Trophoblast cell (in vitro differentiated cells and primary cell): Measurements from ENCODE around the gene ZNF680.

Experiments used
- DNase-seq, 2 donors: peaks; one replicate each; pipeline ENCODE4 v3.0.0-alpha.2; 2016
- H2AFZ ChIP-seq: 2 replicates; pipeline ENCODE4 v1.6.1; 2013; ENCODE audit warnings: low read length, moderate library complexity, mild to moderate bottlenecking; ENCODE audit not compliant: insufficient read depth, poor library complexity
- H2AK5ac ChIP-seq: 2 replicates; pipeline ENCODE4 v1.6.1; 2013; ENCODE audit warnings: mild to moderate bottlenecking, low read length
- H2BK120ac ChIP-seq: 2 replicates; pipeline ENCODE4 v1.6.1; 2013; ENCODE audit warnings: low read length, mild to moderate bottlenecking, moderate library complexity; ENCODE audit not compliant: insufficient read depth, poor library complexity
- H2BK12ac ChIP-seq: 2 replicates; pipeline ENCODE4 v1.6.1; 2013; ENCODE audit warnings: mild to moderate bottlenecking, low read length, moderate library complexity
- H2BK5ac ChIP-seq: 2 replicates; pipeline ENCODE4 v1.6.1; 2013; ENCODE audit warnings: low read length, low read depth, moderate library complexity, mild to moderate bottlenecking; ENCODE audit not compliant: poor library complexity
- H3K14ac ChIP-seq: 2 replicates; pipeline ENCODE4 v1.6.1; 2013; ENCODE audit warnings: mild to moderate bottlenecking, low read length
- H3K18ac ChIP-seq: 2 replicates; pipeline ENCODE4 v1.6.1; 2013; ENCODE audit warnings: mild to moderate bottlenecking, low read length
- H3K23ac ChIP-seq: 2 replicates; pipeline ENCODE4 v1.6.1; 2013; ENCODE audit warnings: low read length
- H3K27ac ChIP-seq: 2 replicates; pipeline ENCODE4 v1.5.1; 2013; ENCODE audit warnings: low read depth, mild to moderate bottlenecking, inconsistent platforms, low read length, moderate library complexity
- H3K27me3 ChIP-seq: 2 replicates; pipeline ENCODE4 v1.6.1; 2013; ENCODE audit warnings: inconsistent platforms, mild to moderate bottlenecking, low read length, moderate library complexity; ENCODE audit not compliant: insufficient read depth
- H3K36me3 ChIP-seq, 2 experiments: 1 replicate in 1 of 2; 2 replicates in 1 of 2; pipeline ENCODE4 v1.6.1; 2013; ENCODE audit warnings: low read length in 2 of 2, mild to moderate bottlenecking in 2 of 2, moderate library complexity in 1 of 2; ENCODE audit not compliant: insufficient read depth in 2 of 2, control insufficient read depth in 1 of 2
- H3K4ac ChIP-seq: 2 replicates; pipeline ENCODE4 v1.6.1; 2013; ENCODE audit warnings: low read depth, mild to moderate bottlenecking, low read length, moderate library complexity
- H3K4me1 ChIP-seq, 2 experiments: 1 replicate in 1 of 2; 2 replicates in 1 of 2; pipeline ENCODE4 v1.6.1; 2013; ENCODE audit warnings: low read length in 2 of 2, mild to moderate bottlenecking in 2 of 2, moderate library complexity in 1 of 2; ENCODE audit not compliant: insufficient read depth in 2 of 2, control insufficient read depth in 1 of 2
- H3K4me2 ChIP-seq: 2 replicates; pipeline ENCODE4 v1.6.1; 2013; ENCODE audit warnings: inconsistent platforms, mild to moderate bottlenecking, low read length, moderate library complexity
- H3K4me3 ChIP-seq: 2 replicates; pipeline ENCODE4 v1.5.1; 2013; ENCODE audit warnings: mild to moderate bottlenecking, low read depth, low read length, inconsistent platforms
- H3K79me1 ChIP-seq: one replicate; pipeline ENCODE4 v1.6.1; 2013; ENCODE audit warnings: low read length
- H3K79me2 ChIP-seq: 2 replicates; pipeline ENCODE4 v1.6.1; 2013; ENCODE audit warnings: low read length, mild to moderate bottlenecking; ENCODE audit not compliant: control insufficient read depth, insufficient read depth, poor library complexity
- H3K9ac ChIP-seq: 2 replicates; pipeline ENCODE4 v1.6.1; 2013; ENCODE audit warnings: mild to moderate bottlenecking, low read length
- H3K9me3 ChIP-seq: 2 replicates; pipeline ENCODE4 v1.6.1; 2013; ENCODE audit warnings: low read depth, mild to moderate bottlenecking, control low read depth, inconsistent platforms, low read length; ENCODE audit not compliant: insufficient read depth
- H4K12ac ChIP-seq: 2 replicates; pipeline ENCODE4 v1.6.1; 2013; ENCODE audit warnings: low read depth, mild to moderate bottlenecking, low read length, moderate library complexity
- H4K8ac ChIP-seq: 2 replicates; pipeline ENCODE4 v1.6.1; 2013; ENCODE audit warnings: low read depth, mild to moderate bottlenecking, low read length, moderate library complexity
- H4K91ac ChIP-seq: one replicate; pipeline ENCODE4 v1.6.1; 2013; ENCODE audit warnings: low read depth, mild to moderate bottlenecking, low read length, moderate library complexity
- WGBS: extraction: QIAGEN DNeasy Blood & Tissue Kit; methylation state at CpG from one replicate; pipeline ENCODE4 v1.1.7; 2013; ENCODE audit warnings: missing lambda C conversion rate; ENCODE audit not compliant: insufficient read length, insufficient coverage; ENCODE audit errors: extremely low coverage; 5-methylcytosine and 5-hydroxymethylcytosine counted together

The ZNF680 gene

GRCh38 chr7:64602086-64602485 lies 39.2 kb upstream of the ZNF680 start:
- Histone ChIP-seq H4K91ac (no peak overlapping the region), H3K79me1 (no peaks in the 10 kb centered on the region), H3K9ac (no peak overlapping the region), H2AFZ (no peak overlapping the region), H3K4me2 (no peak overlapping the region), H3K18ac (no peak overlapping the region), H2AK5ac (no peak overlapping the region), H2BK120ac (no peak overlapping the region), H3K23ac (no peak overlapping the region), H3K27me3 (no peaks in the 10 kb centered on the region), H3K4me1 (no peaks in the 10 kb centered on the region), H4K12ac (no peak overlapping the region), H3K9me3 (peaks cover 29% of the 10 kb centered on the region), H2BK5ac (no peak overlapping the region), H3K79me2 (no peaks in the 10 kb centered on the region), H3K4me3 (no peak overlapping the region), H3K4ac (no peak overlapping the region), H2BK12ac (no peak overlapping the region), H3K27ac (no peak overlapping the region), H3K36me3 (no peaks in the 10 kb centered on the region), H4K8ac (no peak overlapping the region), H3K14ac (no peak overlapping the region)
- no CpG with 5 or more reads among the region's 3 CpGs for WGBS
- no peak for DNase-seq

- H3K14ac ChIP-seq = no peak overlapping the region
- no peak overlapping the region for H3K18ac ChIP-seq
- no peak overlapping the region for H3K4me2 ChIP-seq
- H2AK5ac ChIP-seq = no peak overlapping the region
- peak; percentile 62 to 71 for DNase-seq
- H3K23ac ChIP-seq = no peak overlapping the region
- H3K79me2 ChIP-seq = no peaks in the 10 kb centered on the region
- H3K79me1 ChIP-seq = no peaks in the 10 kb centered on the region
- H2BK12ac ChIP-seq = no peak overlapping the region
- no peak overlapping the region for H3K27ac ChIP-seq
- no peaks in the 10 kb centered on the region for H3K27me3 ChIP-seq
- no peaks in the 10 kb centered on the region for H3K36me3 ChIP-seq
- H3K4ac ChIP-seq = no peak overlapping the region
- no peak overlapping the region for H2BK5ac ChIP-seq
- no CpG with 5 or more reads among the region's 2 CpGs for WGBS
- no peak overlapping the region for H4K12ac ChIP-seq
- H3K9me3 ChIP-seq = peaks cover 24% of the 10 kb centered on the region
- H4K91ac ChIP-seq = no peak overlapping the region
- no peaks in the 10 kb centered on the region for H3K4me1 ChIP-seq
- no peak overlapping the region for H3K9ac ChIP-seq
- no peak overlapping the region for H2BK120ac ChIP-seq
- H2AFZ ChIP-seq = no peak overlapping the region
- H4K8ac ChIP-seq = no peak overlapping the region
- no peak overlapping the region for H3K4me3 ChIP-seq
These were observed 36.5 kb upstream of the ZNF680 start for GRCh38 chr7:64599359-64599758.

GRCh38 chr7:64590971-64591370 lies 28.1 kb upstream of the ZNF680 start:
- H3K27me3 ChIP-seq = no peaks in the 10 kb centered on the region
- DNase-seq = no peak
- H3K4me1 ChIP-seq = no peaks in the 10 kb centered on the region
- no peak overlapping the region for H2BK12ac ChIP-seq
- H3K79me1 ChIP-seq = no peaks in the 10 kb centered on the region
- H3K14ac ChIP-seq = no peak overlapping the region
- H2BK5ac ChIP-seq = no peak overlapping the region
- H4K8ac ChIP-seq = no peak overlapping the region
- WGBS = no CpG with 5 or more reads among the region's 5 CpGs
- H4K91ac ChIP-seq = no peak overlapping the region
- H3K4me2 ChIP-seq = no peak overlapping the region
- H3K18ac ChIP-seq = no peak overlapping the region
- peak overlapping the region; percentile 37 for H3K4me3 ChIP-seq
- no peak overlapping the region for H2AK5ac ChIP-seq
- H4K12ac ChIP-seq = no peak overlapping the region
- peaks cover 10% of the 10 kb centered on the region for H3K9me3 ChIP-seq
- no peak overlapping the region for H3K23ac ChIP-seq
- H3K27ac ChIP-seq = no peak overlapping the region
- no peaks in the 10 kb centered on the region for H3K79me2 ChIP-seq
- H2AFZ ChIP-seq = no peak overlapping the region
- H3K9ac ChIP-seq = peak overlapping the region; percentile 66
- no peak overlapping the region for H3K4ac ChIP-seq
- peaks cover 0 to 2% of the 10 kb centered on the region in 2 experiments for H3K36me3 ChIP-seq
- no peak overlapping the region for H2BK120ac ChIP-seq

- Histone ChIP-seq H3K4me1 (no peaks in the 10 kb centered on the region), H3K4me2 (no peak overlapping the region), H3K18ac (no peak overlapping the region), H3K27me3 (no peaks in the 10 kb centered on the region), H4K91ac (no peak overlapping the region), H4K12ac (no peak overlapping the region), H4K8ac (no peak overlapping the region), H3K79me2 (no peaks in the 10 kb centered on the region), H2BK120ac (no peak overlapping the region), H3K14ac (no peak overlapping the region), H2AK5ac (no peak overlapping the region), H3K9me3 (peaks cover 9% of the 10 kb centered on the region), H3K9ac (no peak overlapping the region), H2BK5ac (no peak overlapping the region), H3K27ac (no peak overlapping the region), H3K23ac (no peak overlapping the region), H2AFZ (peak overlapping the region; percentile 54), H3K36me3 (no peaks in the 10 kb centered on the region), H3K4me3 (no peak overlapping the region), H3K4ac (no peak overlapping the region), H3K79me1 (no peaks in the 10 kb centered on the region), H2BK12ac (no peak overlapping the region)
- no CpG with 5 or more reads among the region's 38 CpGs for WGBS
- no peak for DNase-seq
These were observed 19.3 kb upstream of the ZNF680 start for GRCh38 chr7:64581926-64582894.
